NCI-H526 treated with DMSO at 0.1 percent for 48 hours (cell line): ENCODE measurements around the gene DAPK3.
A peak's percentile ranks its signal among the peaks of the same experiment; 100 is the strongest.
"Not testable (repeated sequence)": the region's sequence is repeated elsewhere in the genome, so short reads cannot be mapped to it uniquely, and the experiment has no call there.

ENCODE experiments used
- DNase-seq: peaks from one replicate; lab custom pipeline; 2025; lab: John Stamatoyannopoulos, UW

Gene DAPK3

DNA sequence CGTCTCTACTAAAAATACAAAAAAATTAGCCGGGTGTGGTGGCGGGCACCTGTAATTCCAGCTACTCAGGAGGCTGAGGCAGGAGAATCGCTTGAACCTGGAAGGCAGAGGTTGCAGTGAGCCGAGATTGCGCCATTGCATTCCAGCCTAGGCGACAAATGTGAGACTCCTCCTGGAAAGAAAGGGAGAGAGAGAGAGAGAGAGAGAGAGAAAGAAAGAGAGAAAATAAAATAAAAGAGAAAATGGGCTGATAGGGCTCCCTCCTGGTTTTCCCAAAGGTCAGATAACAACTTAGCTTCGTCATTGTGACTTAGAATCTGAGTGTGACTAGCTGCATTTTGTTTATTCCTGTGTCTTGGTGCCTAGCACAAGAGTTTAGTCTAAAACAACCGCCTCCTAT lies 34.5 kb upstream of the DAPK3 start:
- not testable (repeated sequence) for DNase-seq

DNA sequence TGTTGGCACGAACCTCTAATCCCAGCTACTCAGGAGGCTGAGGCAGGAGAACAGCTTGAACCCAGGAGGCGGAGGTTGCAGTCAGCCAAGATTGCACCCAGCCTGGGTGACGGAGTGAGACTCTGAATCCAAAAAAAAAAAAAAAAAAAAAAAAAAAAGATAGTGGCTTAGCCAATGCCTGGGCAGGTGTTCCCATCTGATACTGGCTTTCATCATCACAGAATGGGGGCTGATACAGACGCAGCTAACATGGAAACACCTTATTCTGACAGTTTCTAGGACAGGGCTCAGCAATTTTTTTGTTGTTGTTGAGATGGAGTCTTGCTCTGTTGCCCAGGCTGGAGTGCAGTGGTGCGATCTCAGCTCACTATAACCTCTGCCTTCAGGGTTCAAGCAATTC lies 29.9 kb upstream of the DAPK3 start:
- DNase-seq = not testable (repeated sequence)

DNA sequence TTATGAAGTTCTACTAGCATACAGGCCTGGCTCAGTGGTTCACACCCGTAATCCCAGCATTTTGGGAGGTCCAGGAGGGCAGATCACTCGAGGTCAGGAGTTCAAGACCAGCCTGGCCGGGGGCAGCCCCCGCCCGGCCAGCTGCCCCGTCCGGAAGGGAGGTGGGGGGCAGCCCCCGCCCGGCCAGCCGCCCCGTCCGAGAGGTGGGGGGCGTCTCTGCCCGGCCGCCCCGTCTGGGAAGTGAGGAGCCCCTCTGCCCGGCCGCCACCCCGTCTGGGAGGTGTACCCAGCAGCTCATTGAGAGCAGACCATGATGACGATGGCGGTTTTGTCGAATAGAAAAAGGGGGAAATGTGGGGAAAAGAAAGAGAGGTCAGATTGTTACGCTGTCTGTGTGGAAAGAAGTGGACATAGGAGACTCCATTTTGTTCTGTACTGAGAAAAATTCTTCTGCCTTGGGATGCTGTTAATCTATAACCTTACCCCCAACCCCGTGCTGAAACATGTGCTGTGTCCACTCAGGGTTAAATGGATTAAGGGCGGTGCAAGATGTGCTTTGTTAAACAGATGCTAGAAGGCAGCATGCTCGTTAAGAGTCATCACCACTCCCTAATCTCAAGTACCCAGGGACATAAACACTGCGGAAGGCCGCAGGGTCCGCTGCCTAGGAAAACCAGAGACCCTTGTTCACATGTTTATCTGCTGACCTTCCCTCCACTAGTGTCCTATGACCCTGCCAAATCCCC lies 27.9 kb upstream of the DAPK3 start:
- not testable (repeated sequence) for DNase-seq

DNA sequence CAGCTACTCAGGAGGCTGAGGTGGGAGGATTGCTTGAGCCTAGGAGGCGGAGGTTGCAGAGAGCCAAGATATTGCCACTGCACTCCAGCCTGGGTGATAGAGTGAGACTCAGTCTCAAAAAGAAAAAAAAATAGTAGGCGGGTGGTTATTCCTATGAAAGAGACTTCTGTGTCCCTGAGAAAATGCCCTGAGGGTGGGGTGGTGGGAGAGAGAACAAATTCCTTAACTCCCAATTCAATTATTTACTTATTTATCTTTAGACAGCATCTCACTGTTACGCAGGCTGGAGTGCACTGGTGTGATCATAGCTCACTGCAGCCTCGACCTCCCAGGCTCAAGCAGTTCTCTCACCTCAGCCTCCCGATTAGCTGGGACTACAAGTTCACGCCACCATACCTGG lies 24.7 kb upstream of the DAPK3 start:
- DNase-seq = no peak

DNA sequence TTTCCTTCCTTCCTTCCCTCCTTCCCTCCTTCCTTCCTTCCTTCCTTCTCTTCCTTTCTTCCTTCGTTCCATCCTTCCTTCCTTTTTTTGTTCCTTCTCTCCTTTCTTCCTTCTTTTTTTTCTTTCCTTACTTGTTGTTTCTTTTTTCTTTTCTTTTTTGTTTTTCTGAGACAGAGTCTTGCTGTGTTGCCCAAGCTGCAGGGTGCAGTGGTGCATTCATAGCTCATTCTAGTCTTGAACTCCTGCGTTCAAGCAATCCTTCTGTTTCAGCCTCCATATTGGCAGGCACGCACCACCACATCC lies 19.9 kb upstream of the DAPK3 start:
- no peak for DNase-seq

DNA sequence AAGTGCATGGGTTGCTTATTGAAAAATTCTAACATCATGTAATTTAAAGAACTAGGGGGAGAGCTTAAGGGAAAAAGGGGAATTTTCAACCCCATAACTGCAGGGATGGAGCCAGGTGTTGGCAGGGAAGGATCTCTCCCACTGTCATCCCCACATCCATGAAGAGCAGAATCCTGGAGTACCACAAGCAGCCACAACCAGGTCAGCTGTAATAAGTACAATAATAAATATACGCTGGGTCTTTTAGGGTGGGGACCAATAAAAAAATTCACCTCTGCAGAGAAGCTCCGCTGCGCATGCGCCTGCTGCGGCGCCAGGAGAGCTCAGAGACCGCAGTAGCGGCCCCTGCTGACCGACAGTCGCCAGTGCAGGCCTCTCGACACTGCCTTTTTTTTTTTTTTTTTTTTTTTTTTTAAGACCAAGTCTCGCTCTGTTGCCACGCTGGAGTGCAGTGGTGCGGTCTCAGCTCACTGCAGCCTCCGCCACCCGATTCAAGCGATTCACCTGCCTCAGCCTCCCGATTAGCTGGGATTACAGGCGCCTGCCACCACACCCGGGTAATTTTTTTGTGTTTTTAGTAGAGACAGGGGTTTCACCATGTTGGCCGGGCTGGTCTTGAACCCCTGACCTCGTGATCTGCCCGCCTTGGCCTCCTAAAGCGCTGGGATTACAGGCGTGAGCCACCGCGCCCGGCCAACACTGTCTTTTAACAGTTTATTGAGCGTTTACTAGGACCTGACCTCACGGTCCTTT lies 16.9 kb upstream of the DAPK3 start:
- peak; percentile 56 for DNase-seq

DNA sequence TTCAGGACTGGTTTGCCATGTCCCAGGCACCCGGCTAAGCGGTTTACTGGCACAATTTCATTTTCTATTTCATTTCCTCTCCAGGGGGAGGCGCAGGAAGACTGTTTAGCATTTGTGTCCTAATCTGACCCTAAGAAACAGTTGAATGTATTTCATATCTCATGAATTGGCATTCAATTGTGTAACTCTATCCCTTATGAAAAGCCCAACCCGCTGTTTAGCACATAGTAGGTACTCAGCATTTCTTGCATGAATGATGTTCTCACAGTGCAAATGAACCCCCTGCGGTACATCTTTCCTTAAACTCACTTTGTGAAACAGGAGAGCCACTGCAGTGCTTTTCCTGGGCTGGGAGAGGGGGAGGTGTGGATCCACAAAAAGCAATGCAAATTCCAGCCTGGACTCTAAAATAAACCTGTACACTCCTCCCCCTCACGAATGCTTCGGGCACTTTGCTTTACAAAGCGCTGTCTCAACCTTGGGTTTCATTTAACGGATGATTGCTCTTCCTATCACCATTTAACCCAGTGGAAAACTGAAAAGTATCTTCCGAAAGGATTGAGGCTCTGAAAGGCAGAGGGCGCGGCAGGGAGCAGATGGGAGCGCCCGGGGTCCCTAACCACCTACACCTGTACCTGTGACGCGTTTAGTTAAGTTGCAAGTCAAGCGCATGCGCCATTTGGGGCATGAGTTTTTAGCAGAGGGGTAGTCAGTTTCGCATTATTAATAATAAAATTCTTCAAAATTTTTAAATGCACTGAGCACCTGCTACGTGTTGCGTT lies 15.6 kb upstream of the DAPK3 start:
- peak; percentile 85 for DNase-seq

DNA sequence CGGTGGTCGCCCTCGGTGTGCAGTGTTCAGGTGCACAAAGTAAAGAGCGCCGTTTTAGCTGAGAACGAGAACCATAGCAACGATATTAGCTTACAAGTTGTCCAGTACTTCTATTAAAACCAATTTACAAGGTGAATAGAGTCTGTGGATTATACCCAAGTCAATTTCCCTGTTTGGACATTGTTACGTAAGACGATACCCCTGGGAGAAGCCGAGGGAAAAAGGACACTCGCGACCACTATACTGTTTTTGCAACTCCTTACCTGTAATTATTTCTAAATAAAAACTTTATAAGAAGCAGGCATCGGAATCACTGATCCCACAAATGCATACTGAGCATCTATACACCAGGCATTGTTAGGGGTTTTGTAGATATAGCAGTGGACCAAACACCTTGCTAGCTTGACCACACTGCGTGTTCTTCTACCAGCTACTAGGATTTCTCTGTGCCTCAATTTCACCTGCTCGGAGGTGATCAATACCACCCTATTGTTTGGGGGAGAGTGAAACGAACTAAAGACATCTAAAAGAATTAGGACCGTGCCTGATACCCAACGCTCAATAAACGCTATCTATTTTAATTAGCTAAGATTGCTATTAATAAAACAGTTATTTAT lies 14.9 kb upstream of the DAPK3 start:
- peak; percentile 53 for DNase-seq

DNA sequence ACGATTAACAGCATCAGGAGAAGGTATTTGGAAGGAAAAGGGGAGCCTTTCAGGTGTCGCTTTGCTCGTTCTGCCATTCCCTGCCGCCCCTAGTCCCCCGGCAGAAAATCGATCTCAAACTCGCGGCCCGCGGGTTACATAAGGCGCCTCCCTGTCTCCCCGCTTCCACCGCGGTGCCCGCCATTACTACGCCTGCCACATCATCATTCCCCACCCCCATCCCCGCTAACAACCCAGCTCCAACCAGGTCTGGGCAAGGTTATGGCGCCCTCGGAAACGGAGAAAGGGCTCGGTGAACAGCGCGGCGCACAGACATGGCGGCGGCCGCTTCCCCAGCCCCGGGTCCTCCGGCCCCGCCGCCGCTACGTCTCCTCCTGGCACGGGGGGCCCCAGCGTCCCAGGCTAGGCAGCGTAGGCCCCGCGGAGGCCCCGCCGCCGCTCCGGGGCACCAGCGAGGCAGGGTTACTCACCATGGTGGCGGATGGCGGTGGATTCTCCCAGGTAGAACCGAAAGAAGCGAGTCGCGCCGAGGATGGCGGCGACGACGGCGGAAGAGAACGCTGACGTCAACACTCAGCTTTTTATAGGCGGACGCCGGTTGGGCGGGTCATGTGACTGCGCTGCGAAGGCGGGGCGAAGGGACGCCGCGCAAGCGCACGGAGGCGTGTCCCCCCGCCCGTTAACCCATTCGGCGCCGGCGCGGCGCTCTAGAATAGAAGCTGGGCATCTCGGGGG lies 14.2 kb upstream of the DAPK3 start, which contains the start of gene EEF2:
Gene EEF2, minus strand, starts transcription at position 556 of the 735 bp plus-strand sequence. Its CDS starts 83 bp downstream, at position 473.
- peak; percentile 60 for DNase-seq

DNA sequence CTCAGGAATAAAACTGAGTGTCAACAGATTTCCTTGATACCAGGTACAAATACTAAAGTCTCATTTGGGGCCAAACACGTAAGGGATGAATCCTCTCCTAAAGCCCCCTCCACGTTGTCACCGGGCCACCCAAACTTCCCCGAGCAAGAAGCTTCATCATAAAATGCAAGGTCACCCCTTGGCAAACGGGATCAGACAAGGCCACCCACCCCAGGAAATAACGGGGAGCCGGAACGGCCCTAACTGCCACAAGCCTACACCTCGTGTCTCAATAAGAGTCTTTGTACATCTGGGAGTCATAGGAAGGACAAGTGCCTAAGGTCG lies 13.6 kb upstream of the DAPK3 start:
- no peak for DNase-seq

DNA sequence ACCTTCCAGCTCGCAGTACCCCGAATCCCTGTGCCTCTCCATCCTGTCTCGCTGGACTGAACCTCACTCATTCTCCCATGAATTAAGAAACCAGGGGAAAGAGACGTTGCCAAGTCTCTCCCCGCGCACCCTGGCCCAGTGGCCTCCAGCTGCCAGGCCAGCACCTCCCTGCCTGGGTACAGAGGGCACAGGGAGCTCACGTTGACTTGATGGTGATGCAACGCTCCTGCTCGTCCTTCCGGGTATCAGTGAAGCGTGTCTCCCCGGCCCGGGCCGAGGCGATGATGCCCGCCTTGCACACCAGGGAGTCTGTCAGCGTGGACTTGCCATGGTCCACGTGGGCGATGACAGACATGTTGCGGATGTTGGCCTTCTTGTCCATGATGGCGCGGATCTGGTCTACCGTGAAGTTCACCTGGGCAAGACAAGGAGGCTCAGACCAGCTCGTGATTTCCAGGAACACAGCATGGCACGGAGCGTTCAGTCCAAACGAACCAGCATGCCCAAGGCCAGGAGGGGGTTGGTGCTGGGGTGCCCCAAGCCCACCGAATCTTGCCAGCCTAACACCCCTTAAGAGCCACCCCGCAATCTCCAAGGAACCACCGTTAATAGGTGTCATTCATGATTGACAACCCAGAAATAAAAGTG lies 13.2 kb upstream of the DAPK3 start:
- DNase-seq = no peak

DNA sequence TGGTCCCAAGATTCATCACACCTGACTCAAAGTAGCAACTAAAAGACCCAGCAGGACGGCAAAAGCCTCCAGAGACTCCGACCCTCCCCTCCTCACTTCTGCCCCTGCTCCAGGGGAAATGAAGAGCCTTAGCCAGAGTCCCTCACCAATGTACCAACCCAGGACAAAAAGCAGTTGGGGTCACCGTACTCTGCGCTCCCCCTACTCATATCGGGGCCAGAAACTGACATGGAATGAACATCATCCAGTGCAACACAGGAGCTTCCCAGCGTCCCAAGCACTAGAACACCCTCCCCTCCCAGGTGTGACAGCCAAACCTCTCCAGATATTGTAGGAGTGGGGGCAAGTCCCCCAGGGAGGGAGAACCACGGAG lies 12.6 kb upstream of the DAPK3 start:
- no peak for DNase-seq

DNA sequence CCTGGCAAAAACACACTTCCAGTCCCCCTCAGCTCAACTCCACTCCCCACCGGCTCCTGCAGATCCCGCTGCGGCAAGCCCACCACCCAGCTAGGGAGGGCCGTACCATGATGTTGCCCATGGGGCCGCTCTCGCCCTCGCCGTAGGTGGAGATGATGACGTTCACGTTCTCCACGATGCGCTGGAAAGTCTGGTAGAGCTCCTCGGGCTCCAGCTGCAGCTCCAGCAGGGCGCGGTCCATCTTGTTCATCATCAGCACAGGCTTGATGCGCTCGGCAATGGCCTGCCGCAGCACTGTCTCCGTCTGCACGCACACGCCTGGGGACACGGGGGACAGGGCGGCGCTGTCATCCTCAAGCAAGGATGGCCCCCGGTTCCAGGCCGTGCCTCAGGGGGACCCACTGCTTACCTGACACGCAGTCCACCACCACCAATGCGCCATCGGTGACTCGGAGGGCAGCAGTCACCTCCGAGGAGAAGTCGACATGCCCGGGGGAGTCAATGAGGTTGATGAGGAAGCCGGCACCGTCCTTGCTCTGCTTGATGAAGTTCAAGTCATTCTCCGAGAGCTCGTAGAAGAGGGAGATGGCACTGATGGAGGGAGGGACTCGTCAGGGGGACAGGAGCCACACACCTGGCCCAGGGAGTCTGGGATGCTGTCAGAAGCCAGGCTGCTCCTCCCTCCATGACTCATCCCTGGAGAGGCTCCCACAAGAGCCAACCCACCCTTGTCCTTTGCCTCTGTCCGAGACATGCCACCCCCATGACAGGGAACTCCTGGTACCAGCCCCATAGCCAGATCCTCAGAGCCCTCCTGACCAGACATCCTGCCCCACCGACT lies 12.0 kb upstream of the DAPK3 start:
- no peak for DNase-seq

DNA sequence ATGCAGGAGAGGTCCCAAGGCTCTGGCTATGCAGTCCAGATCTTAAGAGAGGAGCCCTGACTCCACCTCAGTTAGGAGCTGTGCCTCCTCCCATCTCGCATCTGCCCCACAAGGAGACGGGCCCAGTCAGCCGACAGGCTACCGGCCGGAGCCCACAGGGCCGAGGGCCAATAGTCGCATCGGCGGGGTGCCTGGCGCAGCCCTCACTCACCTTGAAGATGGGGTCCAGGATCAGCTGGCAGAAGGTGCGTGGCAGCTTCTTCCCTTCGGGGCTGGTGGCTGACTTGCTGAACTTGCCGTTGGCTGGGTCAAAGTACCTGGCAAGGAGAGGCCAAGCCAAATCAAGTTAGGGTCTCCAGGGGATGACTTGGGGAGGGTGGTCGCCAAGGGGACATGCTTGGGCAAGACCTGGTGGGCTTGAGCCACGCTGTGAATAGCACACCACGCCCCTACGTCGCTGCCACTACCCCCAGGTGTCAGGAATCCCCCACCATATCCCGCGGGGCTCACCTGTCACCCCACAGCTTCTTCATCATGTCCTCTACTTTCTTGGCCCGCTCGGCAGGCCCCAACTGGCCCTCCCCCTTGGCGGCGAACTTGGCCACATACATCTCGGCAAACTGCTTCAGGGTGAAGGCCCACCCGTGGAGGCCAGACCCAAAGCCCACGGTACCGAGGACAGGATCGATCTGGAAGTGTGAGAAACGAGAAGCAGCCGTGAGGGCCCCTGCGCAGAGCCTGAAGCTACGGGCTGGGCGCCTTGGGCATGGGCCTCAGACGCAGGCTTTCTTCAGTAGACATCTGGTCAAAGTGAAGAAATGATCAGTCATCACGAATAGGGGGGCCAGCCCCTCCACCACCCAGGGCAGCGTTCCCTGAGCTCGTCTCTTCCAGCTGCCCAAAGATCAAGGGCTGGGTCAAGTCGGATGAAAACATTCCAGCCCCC lies 11.1 kb upstream of the DAPK3 start:
- no peak for DNase-seq

DNA sequence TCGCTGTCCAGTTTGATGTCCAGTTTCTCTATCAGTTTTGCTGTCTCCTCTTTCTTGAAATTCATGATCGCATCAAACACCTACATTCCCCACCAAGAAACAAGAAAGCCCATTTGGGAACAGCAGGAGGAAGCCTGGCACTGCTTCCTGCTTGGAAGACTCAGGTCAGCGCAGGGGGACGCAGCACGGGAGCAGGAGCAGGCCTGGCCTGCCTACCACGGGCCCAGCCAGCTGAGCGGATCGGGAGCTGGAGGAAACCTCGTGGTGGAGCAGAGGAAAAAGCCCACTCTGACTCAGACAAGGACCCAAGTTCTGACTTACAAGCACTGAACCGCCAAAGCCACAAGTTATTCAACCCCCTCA lies 10.5 kb upstream of the DAPK3 start:
- DNase-seq = no peak

DNA sequence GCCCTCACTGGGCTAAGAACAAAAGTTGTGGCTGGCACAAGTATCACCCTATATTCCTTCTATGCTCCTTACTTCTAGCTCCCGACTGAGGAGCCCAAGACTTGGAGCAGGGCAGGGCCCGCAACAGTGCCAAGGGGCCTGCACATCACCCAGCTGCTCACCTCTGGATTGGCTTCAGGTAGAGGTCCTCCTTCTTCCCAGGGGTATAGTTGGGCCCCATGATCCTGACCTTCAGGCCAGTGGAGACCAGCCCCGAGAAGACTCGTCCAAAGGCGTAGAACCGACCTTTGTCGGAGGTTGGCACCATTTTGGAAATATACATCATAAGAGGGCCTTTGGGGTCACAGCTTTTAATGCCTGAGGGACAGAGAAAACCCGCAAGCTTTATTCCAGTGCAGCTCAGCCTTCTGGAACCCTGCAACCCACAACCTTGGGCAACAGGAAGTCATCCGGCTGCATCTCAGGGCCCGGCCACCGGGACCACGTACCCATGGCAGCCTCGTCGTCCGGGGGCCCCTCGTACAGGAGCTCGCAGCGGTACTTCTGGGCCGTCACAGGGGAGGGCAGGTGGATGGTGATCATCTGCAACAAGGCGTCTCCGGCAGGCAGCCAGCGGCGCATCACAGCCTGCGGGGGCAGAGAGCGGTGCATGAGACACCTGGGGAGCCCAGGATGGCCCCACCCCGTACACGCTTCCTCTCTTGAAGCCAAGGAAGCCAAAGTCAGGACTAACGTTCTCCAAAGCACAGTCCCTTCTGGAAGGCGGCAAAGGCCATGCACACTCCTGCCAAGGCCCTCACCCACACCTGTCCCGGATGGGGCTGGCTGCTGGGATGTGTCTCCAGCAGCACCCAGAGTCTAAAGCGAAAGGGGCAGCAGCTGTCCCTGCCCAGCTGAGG lies 9.7 kb upstream of the DAPK3 start:
- no peak for DNase-seq

DNA sequence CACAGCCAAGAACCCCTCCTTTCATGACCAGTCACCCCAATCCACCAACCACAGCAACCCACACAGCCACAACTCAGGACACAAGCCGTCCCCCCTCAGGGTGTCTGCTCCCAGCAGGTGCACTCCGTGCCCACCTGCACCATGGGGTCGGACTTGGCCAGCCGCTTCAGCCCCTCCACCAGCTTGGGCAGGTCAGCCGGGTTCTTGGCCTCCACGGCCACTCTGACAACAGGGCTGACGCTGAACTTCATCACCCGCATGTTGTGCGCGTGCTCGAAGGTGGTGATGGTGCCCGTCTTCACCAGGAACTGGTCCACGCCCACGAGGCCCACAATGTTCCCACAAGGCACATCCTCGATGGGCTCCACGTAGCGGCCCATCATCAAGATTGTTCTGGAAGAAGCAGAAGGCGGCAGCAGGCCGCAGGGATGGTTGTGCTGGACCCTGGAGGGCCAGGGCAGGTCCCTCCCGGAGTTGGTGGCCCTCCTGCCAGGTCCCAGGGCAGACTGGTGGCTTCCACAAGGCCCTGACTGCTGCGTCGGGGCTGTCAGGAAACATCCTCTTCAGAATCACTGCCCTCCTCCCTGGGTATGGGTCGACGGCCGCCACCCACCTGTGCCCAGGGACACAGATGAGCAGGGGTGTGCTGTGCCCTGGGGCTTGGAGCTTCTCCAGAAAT lies 8.9 kb upstream of the DAPK3 start:
- DNase-seq = no peak

DNA sequence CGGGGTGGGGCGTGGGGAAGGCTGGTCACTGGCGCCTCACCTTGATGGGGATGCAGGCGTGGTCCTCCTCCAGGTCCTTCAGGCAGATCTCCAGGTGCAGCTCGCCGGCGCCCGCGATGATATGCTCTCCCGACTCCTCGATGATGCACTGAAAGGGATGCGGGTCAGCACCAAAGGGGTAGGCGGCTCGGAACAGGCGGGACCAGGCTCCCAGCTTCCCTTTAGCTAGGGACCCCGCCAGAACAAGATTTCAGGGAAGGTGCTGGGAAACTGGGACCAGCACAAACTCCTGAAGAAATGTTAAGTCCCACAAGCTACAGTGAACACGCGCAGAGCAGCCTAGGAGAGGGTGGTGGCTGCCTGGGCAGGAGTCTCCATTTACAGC lies 8.4 kb upstream of the DAPK3 start:
- no peak for DNase-seq
